Brain microvascular endothelial cell (primary cell): ENCODE data around the gene PER1.

Experiments used
- DNase-seq: peaks from one replicate; pipeline ENCODE4 v3.0.0-alpha.2; 2020
- H3K27ac ChIP-seq: fragments of 250-450 bp; sonication (Bioruptor Pico); 2 replicates; pipeline ENCODE4 v1.5.1; 2020; ENCODE audit warnings: mild to moderate bottlenecking, moderate library complexity
- H3K27me3 ChIP-seq: fragments of 250-450 bp; sonication (Bioruptor Pico); replicated peaks from 2 replicates; pipeline ENCODE4 v1.5.1; 2020; ENCODE audit warnings: mild to moderate bottlenecking
- H3K36me3 ChIP-seq: fragments of 250-450 bp; sonication (Bioruptor Pico); replicated peaks from 2 replicates; pipeline ENCODE4 v1.5.1; 2020; ENCODE audit warnings: mild to moderate bottlenecking
- H3K4me3 ChIP-seq: 2 replicates; pipeline ENCODE4 v1.5.1; 2011; ENCODE audit warnings: low read depth, mild to moderate bottlenecking, control low read depth, low read length, moderate library complexity
- in situ Hi-C: cut with HindIII; loops from 2 replicates; pipeline ENCODE4 v1.10.0; 2017; ENCODE audit warnings: low sequenced_read_pairs, low pct_ligation_motif_present
- TF ChIP-seq, protein P1 (sequence below): IDR thresholded peaks from 2 replicates; pipeline ENCODE4 v1.5.1; 2011; ENCODE audit warnings: low read depth, mild to moderate bottlenecking, moderate library complexity, low read length, control low read depth, inconsistent platforms; ENCODE audit errors: missing control alignments

Gene PER1

GRCh38 chr17:8143581-8144400, 8.4 kb downstream of the PER1 start:
- no peak for DNase-seq
- Histone ChIP-seq H3K4me3 (no peak overlapping the region), H3K27ac (no peak overlapping the region), H3K36me3 (peaks cover 78% of the 10 kb centered on the region), H3K27me3 (no peaks in the 10 kb centered on the region)
- in situ Hi-C loops, result no loop called here
- TF ChIP-seq, protein P1, sequence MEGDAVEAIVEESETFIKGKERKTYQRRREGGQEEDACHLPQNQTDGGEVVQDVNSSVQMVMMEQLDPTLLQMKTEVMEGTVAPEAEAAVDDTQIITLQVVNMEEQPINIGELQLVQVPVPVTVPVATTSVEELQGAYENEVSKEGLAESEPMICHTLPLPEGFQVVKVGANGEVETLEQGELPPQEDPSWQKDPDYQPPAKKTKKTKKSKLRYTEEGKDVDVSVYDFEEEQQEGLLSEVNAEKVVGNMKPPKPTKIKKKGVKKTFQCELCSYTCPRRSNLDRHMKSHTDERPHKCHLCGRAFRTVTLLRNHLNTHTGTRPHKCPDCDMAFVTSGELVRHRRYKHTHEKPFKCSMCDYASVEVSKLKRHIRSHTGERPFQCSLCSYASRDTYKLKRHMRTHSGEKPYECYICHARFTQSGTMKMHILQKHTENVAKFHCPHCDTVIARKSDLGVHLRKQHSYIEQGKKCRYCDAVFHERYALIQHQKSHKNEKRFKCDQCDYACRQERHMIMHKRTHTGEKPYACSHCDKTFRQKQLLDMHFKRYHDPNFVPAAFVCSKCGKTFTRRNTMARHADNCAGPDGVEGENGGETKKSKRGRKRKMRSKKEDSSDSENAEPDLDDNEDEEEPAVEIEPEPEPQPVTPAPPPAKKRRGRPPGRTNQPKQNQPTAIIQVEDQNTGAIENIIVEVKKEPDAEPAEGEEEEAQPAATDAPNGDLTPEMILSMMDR, result no peak

DNA sequence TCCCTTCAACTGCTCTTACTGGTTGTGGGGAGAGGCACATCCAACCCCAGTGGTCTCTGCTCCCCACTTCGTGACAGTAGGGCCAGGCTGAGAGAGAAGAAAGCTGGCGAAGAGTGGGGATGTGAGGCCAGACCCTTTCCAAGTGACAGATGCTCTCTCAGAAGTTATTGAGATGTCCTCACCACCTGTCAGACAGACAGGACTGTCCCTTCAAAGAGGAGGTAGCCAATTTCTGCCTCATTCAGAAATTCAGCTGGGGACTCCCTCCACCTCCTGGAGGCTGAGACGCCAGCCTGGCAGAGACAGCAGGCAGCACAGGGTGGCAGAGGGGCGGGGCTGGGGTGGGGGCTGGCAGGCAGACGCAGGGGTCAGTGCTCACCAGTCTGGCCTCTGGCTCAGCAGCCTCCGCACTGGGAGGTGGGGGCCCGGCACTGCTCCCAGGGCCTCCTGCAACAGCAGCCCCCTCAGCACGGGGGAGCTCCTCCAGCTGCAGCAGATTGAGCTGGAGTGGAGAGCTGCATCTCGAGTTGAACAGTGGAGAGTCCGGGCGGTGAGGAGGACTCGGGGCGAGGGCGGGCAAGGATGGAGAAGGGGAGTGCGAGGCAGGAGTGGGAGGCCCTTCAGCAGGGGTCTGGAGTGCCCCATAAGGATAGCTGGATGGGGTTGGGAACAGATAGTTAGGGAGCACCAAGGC, 9.2 kb downstream of the PER1 start:
- DNase-seq, result no peak
- in situ Hi-C loops, result no loop called here
- Histone ChIP-seq H3K36me3 (peaks cover 71% of the 10 kb centered on the region), H3K4me3 (no peak overlapping the region), H3K27me3 (no peaks in the 10 kb centered on the region), H3K27ac (no peak overlapping the region)
- TF ChIP-seq, protein P1, result no peak

- no peak overlapping the region for H3K4me3 ChIP-seq
- in situ Hi-C loops, result no loop called here
- H3K36me3 ChIP-seq, result peaks cover 64% of the 10 kb centered on the region
- TF ChIP-seq, protein P1, result no peak
- no peaks in the 10 kb centered on the region for H3K27me3 ChIP-seq
- no peak overlapping the region for H3K27ac ChIP-seq
- no peak for DNase-seq
These were observed 9.9 kb downstream of the PER1 start for GRCh38 chr17:8142158-8142886.

DNA sequence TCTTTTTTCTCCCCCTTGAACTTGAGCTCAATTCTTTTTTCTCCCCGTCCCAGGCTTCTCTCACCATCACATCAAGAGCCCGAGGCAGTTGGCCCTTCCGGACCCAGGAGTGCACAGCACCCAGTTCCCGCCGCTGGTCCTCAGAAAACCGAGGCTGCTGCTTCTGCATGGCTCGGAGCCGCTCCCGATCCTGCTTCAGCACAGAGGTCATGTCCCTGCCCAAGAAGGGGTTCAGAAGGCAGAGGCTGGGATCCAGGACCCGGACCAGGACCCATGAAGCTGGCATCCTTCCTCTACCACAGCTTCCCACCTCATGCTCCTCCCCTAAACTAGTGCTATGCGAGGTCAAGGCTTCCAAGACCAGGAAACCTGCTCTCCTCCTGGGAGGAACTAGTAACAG, 10.5 kb downstream of the PER1 start:
- no peak overlapping the region for H3K27ac ChIP-seq
- peaks cover 58% of the 10 kb centered on the region for H3K36me3 ChIP-seq
- H3K27me3 ChIP-seq, result no peaks in the 10 kb centered on the region
- DNase-seq, result no peak
- no peak overlapping the region for H3K4me3 ChIP-seq
- TF ChIP-seq, protein P1, result no peak
- in situ Hi-C loops, result no loop called here

DNA sequence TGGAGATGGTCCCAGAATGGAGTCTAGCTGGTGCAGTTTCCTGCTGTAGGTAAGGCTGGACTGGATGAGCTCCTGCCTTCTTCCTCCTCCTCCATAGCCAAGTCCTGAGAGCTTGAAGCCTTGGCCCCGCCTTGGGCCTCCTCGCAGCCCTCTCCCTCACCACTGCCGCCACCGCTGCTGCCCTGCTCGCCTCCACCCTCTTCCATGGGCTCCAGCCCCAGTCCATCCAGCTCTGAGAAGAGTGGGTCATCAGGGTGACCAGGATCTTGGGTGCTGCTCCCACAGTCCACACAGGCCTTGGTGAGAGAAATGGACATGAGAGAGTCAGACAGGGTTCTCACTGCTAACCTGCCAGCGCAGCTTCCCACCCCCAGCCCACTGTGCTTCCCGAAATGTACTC, 11.2 kb downstream of the PER1 start:
- in situ Hi-C loops, result no loop called here
- TF ChIP-seq, protein P1, result no peak
- Histone ChIP-seq H3K27ac (no peak overlapping the region), H3K4me3 (no peak overlapping the region), H3K27me3 (no peaks in the 10 kb centered on the region), H3K36me3 (peaks cover 51% of the 10 kb centered on the region)
- DNase-seq, result no peak
